GM19455 (cell line): ENCODE results near the gene TARM1.
"Not testable (repeated sequence)": the region's sequence is repeated elsewhere in the genome, so short reads cannot be mapped to it uniquely, and the experiment has no call there.

Experiments
- ATAC-seq: cut with Tn5 transposase; IDR thresholded peaks from one replicate; pipeline ENCODE4 v1.9.1; 2021; ENCODE audit not compliant: unreplicated experiment

Gene TARM1

DNA sequence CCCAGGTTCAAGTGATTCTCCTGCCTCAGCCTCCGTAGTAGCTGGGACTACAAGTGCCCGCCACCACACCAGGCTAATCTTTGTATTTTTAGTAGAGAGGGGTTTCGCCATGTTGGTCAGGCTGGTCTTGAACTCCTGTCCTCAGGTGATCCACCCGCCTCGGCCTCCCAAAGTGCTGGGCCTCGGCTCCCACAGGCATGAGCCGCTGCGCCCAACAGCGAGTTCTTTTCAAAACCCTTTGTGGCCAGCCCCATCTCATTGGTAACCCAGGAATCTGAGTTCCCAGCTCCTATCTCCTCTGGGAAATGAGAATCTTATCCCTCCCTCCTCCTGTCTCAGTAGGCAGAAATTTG is 18.7 kb upstream of the TARM1 start:
- ATAC-seq: not testable (repeated sequence)

DNA sequence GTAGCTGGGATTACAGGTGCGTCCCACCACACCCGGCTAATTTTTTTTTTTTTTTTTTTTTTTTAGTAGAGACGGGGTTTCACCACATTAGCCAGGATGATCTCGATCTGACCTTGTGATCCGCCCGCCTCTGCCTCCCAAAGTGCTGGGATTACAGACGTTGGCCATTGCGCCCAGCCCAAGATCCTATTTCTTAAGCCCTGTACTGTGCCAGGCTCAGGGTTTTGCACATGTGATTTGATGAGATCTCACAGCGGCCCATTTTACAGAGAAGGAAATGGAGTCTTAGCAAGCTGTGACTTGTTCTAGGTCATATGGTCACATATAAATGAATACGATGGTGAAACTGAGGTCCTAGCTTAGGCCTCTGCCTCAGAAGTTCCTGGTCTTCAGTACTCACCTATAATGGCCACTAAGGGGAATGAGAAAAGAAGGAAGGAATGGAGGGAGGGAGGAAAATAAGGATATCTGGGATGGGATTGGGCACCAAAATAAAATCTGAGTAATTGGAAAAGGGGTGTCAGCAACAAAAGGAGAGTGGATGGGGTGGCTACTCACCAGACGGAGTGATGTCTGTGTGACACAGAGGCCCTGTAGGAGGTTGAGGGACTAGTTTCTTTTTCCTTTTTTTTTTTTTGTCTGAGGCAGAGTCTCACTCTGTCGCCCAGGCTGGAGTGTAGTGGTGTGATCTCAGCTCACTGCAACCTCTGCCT is 18.2 kb upstream of the TARM1 start:
- ATAC-seq: no peak

DNA sequence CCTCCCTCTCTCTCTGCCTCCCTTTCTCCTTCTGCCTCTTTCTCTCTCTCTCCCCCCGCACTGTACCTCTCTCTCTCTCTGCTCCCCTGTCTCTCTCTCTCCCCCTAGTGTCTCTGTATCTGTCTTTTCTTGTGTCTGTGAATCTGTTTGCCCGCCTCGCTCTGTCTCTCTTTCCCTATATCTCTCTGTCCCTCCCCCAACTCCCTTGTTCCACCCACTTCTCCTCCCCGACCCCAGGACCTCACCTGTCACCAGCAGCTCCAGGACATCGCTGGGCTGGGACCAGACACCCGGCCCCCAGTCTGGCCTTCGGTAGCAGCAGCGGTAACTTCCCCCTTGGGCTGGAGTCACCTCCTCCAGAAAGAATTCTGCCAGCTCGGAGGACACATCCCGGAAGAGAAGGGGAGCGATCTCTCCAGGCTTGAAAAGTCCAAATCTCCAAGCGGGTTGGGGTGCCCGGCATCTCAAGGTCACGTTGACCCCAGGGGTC is 15.5 kb upstream of the TARM1 start:
- ATAC-seq: no peak

DNA sequence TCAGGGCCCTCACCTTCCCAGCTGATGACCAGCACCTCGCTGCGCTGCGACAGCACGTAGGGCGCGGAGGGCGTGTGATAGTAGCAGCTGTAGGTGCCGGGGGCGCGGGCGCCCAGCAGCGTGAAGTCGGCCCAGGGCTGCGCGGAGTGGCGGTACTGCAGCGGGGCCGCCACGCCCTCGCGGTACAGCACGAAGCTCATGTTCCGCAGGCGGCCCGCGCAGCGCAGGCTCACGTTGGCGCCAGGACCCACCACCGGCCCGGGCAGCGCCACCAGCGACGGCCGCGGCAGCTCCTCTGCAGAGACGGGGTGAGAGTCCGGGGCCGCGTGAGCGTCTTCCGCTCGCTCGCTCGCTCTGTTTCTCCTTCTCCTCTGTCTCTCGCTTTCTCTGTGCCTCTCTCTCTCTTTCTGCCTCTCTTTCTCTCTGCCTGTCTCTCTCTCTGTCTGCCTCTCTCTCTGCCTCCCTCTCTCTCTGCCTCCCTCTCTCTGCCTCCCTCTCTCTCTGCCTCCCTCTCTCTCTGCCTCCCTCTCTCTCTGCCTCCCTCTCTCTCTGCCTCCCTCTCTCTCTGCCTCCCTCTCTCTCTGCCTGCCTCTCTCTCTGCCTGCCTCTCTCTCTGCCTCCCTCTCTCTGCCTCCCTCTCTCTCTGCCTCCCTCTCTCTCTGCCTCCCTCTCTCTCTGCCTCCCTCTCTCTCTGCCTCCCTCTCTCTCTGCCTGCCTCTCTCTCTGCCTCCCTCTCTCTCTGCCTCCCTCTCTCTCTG is 14.9 kb upstream of the TARM1 start:
- not testable (repeated sequence) for ATAC-seq

DNA sequence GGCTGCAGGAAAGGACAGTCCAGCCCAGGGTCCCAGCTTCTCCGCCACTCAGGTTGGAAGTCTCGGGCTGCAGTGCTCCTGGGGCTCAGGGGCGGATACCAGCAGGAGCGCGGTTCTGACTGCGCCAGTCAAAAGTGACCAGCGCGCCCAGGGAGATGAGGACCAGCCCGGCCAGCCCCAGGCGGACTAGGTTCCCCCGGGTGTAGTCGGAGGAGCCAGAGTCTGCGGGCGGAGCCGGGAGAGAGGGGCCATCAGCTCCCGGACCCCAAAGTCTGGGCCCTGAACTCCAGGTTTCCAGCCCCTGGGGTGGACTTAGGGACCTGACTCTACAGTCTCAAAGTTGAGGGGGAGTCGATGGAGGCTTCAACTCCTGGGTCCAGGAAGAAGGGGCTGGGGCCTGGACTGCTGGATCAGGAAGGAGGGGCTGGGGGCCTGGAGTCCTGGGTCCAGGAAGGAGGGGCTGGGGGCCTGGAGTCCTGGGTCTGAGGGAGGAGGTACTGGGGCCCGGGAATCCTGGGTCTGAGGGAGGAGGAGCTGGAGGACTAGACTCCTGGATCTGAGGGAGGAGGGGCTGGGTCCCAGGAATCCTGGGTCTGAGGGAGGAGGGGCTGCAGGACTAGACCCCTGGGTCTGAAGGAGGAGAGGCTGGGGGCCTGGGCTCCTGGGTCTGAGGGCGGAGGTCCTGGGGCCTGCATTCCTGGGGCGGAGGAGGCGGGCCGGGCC is 14.1 kb upstream of the TARM1 start:
- ATAC-seq: no peak

DNA sequence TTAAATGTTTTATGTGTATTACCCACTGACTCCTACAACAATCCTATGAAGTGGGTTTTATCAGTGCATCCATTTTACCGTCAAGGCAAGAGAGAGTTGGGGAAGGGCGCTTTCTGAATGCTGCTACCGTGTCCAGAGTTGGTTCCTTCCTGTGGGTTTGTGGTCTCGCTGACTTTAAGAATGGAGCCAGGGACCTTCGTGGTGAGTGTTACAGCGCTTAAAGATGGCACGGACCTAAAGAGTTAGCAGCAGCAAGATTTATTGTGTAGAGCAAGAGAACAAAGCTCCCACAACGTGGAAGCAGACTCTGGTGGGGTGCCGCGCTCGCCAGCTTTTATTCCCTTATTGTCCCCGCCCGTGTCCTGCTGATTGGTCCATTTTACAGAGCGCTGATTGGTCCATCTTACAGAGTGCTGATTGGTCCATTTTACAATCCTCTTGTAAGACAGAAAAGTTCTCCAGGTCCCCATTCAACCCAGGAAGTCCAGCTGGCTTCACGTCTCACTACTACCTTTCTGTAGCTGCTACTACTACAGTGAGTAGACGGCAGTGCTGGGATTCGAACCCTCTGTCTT is 13.3 kb upstream of the TARM1 start:
- no peak for ATAC-seq

DNA sequence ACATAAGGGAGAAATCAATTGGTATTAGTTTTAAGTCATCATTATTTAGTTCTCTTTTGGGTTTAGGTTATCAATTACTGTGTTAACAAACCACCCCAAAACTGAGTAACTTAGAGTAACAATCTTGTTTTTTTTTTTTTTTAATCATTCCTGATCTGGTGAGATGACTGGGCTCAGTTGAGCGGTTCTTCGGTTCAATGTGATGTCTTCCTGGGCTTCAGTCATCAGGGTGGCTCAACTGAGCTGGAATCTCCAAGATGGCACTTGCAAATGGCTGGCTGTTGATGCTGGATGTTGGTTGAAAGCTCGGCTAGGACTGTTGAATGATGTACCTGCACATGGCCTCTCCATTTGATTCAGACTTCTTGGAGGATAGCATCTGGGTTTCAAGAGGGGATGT is 3.2 kb upstream of the TARM1 start:
- no peak for ATAC-seq

DNA sequence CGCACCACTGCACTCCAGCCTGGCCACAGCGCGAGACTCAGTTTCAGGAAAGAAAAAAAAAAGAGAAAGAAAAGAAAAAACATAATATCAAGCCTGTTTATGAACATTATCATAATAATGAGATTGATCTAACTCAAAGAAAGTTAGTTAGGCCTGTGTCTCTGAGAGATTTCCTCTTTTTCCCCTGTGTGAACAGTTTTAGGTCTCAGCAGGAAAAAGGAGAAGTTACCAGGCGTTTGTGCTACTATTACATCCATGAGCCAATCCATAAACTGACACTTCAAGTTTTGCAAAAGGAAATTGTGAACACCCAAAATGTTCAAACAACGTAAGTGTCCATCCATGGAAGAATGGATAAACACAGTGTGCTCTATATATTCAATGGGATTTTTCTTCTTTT is 3.8 kb downstream of the TARM1 start:
- no peak for ATAC-seq

DNA sequence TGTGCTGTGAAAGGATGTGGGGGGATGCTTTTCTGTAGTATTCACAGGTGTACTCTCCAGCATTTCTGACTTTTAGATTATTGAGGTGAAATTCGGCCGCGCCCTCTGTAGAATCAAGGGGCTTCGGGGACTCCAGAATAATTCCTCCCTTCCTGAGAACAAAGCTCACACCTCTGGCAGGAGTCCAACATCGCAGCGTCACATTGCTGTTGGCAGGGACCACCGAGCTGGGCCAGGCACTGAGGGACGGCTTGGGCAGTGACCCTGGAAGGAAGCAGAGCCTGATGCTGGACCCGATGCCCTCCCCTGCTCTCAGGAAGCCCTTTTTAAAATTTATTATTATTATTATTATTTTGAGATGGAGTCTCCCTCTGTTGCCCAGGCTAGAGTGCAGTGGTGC is 6.3 kb downstream of the TARM1 start:
- no peak for ATAC-seq

DNA sequence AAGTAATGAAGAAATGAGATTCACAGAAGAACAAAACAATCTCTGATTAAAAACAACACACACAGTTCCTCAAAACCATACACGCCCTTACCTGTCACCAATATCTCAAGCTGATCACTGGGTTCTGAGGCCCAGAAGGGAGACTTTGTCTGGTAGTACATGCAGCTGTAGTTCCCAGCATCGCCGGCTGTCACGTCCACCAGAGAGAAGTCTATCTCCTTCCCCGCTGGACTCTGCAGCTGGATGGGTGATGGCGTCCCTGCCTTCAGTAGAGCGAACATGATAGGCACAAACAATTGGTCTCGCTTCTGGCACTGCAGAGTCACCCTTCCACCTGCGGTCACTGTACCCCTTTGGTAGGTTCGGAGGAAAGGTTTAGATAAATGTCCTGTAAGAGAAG is 7.3 kb downstream of the TARM1 start:
- no peak for ATAC-seq

DNA sequence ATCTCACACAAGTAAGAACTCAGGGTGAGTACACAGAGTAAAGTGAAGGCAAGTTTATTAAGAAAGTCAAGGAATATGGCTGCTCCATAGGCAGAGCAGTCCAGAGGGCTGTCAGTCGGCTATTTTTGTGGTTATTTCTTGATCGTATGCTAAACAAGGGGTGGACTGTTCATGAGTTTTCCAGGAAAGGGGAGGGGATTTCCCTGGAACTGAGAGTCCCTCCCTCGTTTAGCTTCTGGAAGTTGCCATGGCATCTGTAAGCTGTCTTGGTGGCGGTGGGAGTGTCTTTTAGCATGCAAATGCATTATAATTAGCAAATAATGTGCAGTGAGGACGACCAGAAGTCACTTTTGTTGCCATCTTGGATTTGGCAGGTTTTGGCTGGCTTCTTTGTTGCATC is 11.7 kb downstream of the TARM1 start:
- ATAC-seq: no peak

DNA sequence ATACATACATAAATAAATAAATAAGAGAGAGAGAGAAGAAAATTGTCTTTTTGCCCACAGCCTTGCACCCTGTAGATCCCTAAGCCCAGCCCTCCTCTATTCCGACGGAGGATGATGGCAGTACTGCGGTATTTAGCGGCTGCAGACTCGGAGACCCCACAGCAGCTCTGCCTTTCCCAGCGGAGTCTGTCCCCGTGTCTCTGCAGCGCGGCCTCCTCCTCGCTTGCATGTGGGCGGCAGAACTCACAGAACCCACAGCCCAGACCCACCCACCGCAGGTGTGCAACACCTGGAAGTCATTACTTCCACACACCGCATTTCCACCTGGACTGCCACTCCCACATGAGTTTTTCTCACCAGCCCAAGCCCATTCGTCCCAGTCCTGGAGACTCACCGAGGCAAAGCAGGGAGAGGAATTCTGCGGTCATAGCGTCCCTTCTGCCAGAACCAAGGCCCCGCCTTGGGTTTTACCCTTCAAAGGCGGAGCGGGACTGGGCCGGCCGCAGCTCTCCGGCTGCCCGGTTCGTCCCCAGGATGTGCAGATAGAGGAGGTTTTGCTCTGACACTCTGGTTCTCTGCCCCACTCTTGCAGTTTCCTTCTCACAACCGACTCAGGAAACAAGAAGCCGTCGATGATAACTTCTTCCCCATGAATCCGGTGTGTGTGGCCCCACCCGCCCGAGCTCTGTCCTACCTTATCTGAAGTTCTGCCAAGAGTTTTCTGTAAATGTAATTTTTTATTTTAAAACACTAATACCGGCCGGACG is 17.6 kb downstream of the TARM1 start, which contains the start of gene VSTM1:
VSTM1 (minus strand) TSS at position 548 of the 767 bp plus-strand sequence; CDS start at position 428, 120 bp downstream.
- ATAC-seq: no peak

DNA sequence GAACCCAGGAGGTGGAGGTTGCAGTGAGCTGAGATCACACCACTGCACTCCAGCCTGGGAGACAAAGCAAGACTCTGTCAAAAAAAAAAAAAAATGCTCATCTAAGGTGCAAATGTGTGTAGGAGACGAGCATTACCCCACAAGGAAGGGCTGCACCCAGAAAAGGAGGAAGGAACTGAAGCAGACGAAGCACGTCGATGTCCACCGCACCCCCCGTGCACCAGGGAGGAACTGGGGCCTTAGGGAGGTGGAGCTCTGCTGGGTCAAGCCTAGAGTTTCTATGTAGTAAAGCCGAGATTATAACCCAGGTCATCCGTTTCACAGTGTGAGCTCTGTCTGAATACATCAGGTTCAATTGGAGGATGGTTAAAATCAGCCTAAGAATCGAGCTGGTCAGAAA is 18.5 kb downstream of the TARM1 start:
- ATAC-seq: no peak

DNA sequence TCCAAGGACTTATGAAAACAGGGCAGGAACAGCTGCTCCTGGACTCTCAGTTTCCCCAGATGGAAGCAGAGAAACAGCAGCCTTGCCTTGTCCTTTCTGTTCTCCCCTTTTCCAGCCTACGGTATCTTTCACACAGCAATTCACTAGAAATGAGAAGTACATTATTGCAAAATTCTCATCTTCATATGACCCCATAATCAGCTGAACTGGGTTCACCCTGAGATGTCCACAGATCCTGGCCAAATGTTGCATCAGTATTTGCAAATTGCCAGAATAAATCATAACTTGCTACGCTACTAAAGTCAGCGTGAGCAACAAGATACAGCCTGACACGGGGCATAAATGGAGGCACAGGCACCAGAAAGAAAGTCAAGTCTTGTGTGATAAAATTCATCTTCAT is 33.5 kb downstream of the TARM1 start:
- no peak for ATAC-seq

DNA sequence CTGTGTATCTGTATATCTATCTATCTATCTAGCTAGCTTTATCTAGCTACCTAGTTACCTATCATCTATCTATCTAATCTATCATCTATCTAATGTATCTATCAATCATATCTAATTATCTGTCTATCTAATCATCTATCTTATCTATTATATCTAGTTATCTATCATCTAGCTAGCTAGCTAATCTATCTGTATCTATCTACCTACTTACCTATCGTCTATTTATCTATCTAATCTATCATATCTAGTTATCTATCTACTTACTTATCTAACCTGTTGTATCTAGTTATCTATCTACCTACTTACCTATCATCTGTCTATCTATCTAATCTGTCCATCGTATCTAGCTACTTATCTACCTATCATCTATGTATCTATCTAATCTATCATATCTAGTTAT is 35.4 kb downstream of the TARM1 start:
- ATAC-seq: no peak

DNA sequence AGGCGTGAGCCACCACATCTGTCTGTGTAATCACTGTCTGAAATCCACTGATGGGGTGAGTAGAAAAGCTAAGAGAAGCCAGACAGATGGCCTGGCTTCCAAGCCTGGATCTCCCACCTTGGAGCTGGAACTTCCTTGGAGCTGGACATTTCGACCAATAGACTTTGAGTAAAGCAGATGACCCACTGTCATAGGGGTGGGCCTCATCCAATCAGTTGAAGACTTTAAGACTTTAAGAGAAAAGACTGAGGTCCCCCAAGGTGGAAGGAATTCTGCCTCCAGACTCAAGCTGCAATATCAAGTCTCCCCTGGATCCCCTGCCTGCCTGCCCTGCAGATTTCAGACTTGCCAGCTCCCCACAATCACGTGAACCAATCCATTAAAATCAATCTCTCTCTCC is 38.2 kb downstream of the TARM1 start:
- ATAC-seq: no peak

DNA sequence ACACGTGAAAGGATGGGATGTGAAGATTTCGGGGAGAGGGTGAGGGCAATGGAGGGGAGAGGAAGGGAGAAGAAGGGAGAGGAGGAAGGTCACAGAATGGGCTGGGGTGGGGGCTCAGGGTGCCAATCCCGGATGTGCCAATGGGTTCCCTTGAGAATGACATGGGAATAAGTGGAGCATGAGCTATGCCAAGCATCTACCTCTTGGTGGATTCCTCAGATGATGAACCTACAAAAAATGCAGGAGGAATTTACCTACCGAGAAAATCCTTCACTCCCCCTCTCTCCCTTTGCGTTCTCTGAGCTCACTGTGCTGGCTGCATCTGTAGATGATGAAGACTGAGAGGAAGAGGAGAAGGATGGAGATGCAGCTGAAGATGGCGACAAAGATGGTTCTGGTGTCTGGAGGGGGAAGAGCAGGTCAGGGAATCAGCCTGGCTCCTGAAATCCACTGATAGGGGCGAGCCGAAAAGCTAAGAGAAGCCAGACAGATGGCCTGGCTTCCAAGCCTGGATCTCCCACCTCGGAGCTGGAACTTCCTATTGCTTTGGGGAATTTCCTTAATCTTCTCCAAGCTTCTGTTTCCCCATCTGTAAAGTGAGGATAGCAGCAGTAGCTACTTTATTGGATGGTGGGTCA is 39.1 kb downstream of the TARM1 start:
- ATAC-seq: no peak

DNA sequence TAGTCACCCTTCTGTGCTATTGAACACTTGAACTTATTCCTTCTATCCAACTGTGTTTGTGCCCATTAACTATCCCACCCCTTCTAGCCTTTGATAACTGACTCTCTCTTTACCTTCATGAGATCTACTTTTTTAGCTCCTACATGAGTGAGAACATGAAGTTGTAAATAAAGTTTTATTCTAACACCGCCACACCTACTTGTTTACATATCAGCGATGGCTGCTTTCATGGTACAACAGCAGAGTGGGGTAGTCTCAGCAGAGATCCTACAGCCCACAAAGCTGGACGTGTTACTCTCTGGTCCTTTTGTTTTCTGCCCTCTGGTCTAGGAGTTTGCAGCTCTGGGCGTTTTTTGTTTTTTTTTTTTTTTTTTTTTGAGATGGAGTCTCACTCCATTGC is 41.2 kb downstream of the TARM1 start:
- no peak for ATAC-seq

DNA sequence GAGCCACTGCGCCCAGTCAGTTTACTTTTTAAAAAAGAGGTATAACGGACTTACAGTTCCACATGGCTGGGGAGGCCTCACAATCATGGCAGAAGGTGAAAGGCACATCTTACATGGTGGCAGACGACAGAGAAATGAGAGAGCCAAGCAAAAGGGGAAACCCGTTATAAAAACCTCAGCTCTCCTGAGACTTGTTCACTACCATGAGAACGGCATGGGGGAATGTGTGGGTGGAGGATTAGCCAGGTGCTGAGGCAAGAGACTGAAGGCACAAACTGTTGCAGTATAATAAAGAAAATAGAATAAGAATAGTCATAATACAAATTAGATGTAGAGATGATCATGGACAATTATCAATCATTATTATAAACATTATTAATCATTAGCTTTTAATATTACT is 44.6 kb downstream of the TARM1 start:
- not testable (repeated sequence) for ATAC-seq
